Posterior vena cava (tissue), 2 donors: ENCODE measurements around the gene STT3B. TPM values are rescaled to one million over a fixed set of nuclear protein-coding genes. Genes with fewer than 3 reads are reported as not detected.
"Not testable (repeated sequence)": the region's sequence is repeated elsewhere in the genome, so short reads cannot be mapped to it uniquely, and the experiment has no call there.

Source experiments
- DNase-seq: peaks from one replicate; pipeline ENCODE4 v3.0.0-alpha.2; 2020; ENCODE audit warnings: low spot score
- intact Hi-C, 2 donors: fragments of 100-400 bp; cut with DNase I; formaldehyde crosslinking; loops; one replicate each; pipeline versions ENCODE4 v1.14.1 to v1.14.2; 2022 to 2023
- total RNA-seq, 2 donors: library from RNA; stranded (reverse); fragmentation: NEBNext Ultra II Directional; extraction: Animal tissue kit (Norgen Biotek cat#: 25700); gene quantifications; one replicate each; pipeline ENCODE4 v1.2.1, GENCODE V29; 2021
- donor health status: DM: yes; HTN: yes; CAD: no.
- donor health status: DM: yes; HTN: yes; CAD: no.

The STT3B gene
- total RNA-seq, 2 donors from 2014 or later, result 82.5 to 84.7 TPM

GRCh38 chr3:31579828-31580227 lies 47.1 kb downstream of the STT3B start:
- DNase-seq, result no peak
- intact Hi-C loops, result no loop called here

- no peak for DNase-seq
- intact Hi-C loops, result no loop called here
Observed at GRCh38 chr3:31580645-31581044, 47.9 kb downstream of the STT3B start.

GRCh38 chr3:31581660-31582059 lies 48.9 kb downstream of the STT3B start:
- no peak for DNase-seq
- intact Hi-C loops, result no loop called here

GRCh38 chr3:31589228-31589627 lies 56.5 kb downstream of the STT3B start:
- intact Hi-C loops, result no loop called here
- no peak for DNase-seq

- intact Hi-C loops, result no loop called here
- DNase-seq, result no peak
Observed at GRCh38 chr3:31590650-31591049, 57.9 kb downstream of the STT3B start.

- DNase-seq, result no peak
- intact Hi-C loops, result no loop called here
Observed at GRCh38 chr3:31592764-31593163, 60.0 kb downstream of the STT3B start.

- intact Hi-C loops, result no loop called here
- no peak for DNase-seq
Observed at GRCh38 chr3:31596176-31596575, 63.5 kb downstream of the STT3B start.

- no peak for DNase-seq
- intact Hi-C loops, result no loop called here
Observed at GRCh38 chr3:31600431-31600830, 67.7 kb downstream of the STT3B start.

- DNase-seq, intact Hi-C loops: not testable (repeated sequence)
Observed at GRCh38 chr3:31605333-31605732, 72.6 kb downstream of the STT3B start.

GRCh38 chr3:31606453-31606852 lies 73.7 kb downstream of the STT3B start:
- DNase-seq, result no peak
- intact Hi-C loops, result no loop called here

- intact Hi-C loops, result no loop called here
Observed at GRCh38 chr3:31610700-31611275, 78.1 kb downstream of the STT3B start.

GRCh38 chr3:31613177-31613576 lies 80.5 kb downstream of the STT3B start:
- intact Hi-C loops, result no loop called here
- DNase-seq, result no peak

More at GRCh38 chr3:31610700-31611275, 78.1 kb downstream of the STT3B start:
- no peak for DNase-seq

- intact Hi-C loops, result no loop called here
- DNase-seq, result no peak
Observed at GRCh38 chr3:31613654-31614053, 80.9 kb downstream of the STT3B start.

GRCh38 chr3:31614162-31614921 lies 81.6 kb downstream of the STT3B start:
- intact Hi-C loops, result no loop called here
- no peak for DNase-seq

GRCh38 chr3:31615071-31615875 lies 82.5 kb downstream of the STT3B start:
- DNase-seq, result no peak
- intact Hi-C loops, result no loop called here

GRCh38 chr3:31616711-31617110 lies 84.0 kb downstream of the STT3B start:
- DNase-seq, result no peak
- intact Hi-C loops, result no loop called here

GRCh38 chr3:31620656-31621055 lies 87.9 kb downstream of the STT3B start:
- no peak for DNase-seq
- intact Hi-C loops, result no loop called here

GRCh38 chr3:31621314-31621713 lies 88.6 kb downstream of the STT3B start:
- intact Hi-C loops, result no loop called here
- no peak for DNase-seq

- DNase-seq, result no peak
- intact Hi-C loops, result no loop called here
Observed at GRCh38 chr3:31622636-31623288, 90.0 kb downstream of the STT3B start.
